ENCODE results near the gene SVBP. TPM values are rescaled to one million over a fixed set of nuclear protein-coding genes. Genes with fewer than 3 reads are reported as not detected.

The SVBP gene
- total RNA-seq, 1 experiment from 2014 or later = 41.3 TPM

- Histone ChIP-seq H2BK120ac (ENCODE audit: low read depth, low read length, poor library complexity, severe bottlenecking) (no peak overlapping the region), H2BK5ac (ENCODE audit: insufficient read length, low read length) (no peak overlapping the region), H3K23ac (ENCODE audit: insufficient read length, low read depth, low read length) (no peak overlapping the region), H4K20me1 (ENCODE audit: control insufficient read depth, insufficient read depth, insufficient read length) (no peaks in the 10 kb centered on the region), H3K9me3 (ENCODE audit: control insufficient read depth, low read depth, low read length) (no peaks in the 10 kb centered on the region), H4K8ac (replicated peaks; ENCODE audit: insufficient read length, low read depth, low read length) (no peak overlapping the region), H4K5ac (ENCODE audit: insufficient read length, low read depth, low read length) (no peak overlapping the region), H3K4me2 (ENCODE audit: insufficient read depth, insufficient read length, low read length) (no peak overlapping the region), H4K91ac (ENCODE audit: insufficient read length, low read depth, low read length) (no peak overlapping the region), H2AFZ (ENCODE audit: low read length) (no peak overlapping the region), H3K27ac (ENCODE audit: insufficient read length, low read depth, low read length) (no peak overlapping the region), H3K56ac (ENCODE audit: insufficient read length, low read depth, low read length) (no peak overlapping the region), H2BK20ac (ENCODE audit: low read depth, low read length, poor library complexity, severe bottlenecking) (no peak overlapping the region), H2BK15ac (ENCODE audit: low read depth, low read length) (no peak overlapping the region), H3K18ac (ENCODE audit: insufficient read length, low read depth, low read length) (no peak overlapping the region), H3K23me2 (ENCODE audit: insufficient read length, low read depth, low read length, poor library complexity, severe bottlenecking) (no peaks in the 10 kb centered on the region), H2BK12ac (ENCODE audit: insufficient read length, low read depth, low read length) (no peak overlapping the region), H3K79me1 (ENCODE audit: insufficient read depth, low read depth, low read length, poor library complexity, severe bottlenecking) (no peaks in the 10 kb centered on the region), H2AK5ac (ENCODE audit: insufficient read length, low read length) (no peak overlapping the region), H3T11ph (ENCODE audit: low read length) (no peak overlapping the region), H3K4ac (ENCODE audit: low read depth, low read length) (no peak overlapping the region), H3K9ac (ENCODE audit: extremely low read depth, insufficient read length, low read length) (no peak overlapping the region), H3K79me2 (ENCODE audit: insufficient read depth, low read length) (no peaks in the 10 kb centered on the region), H3K14ac (ENCODE audit: insufficient read depth, low read length) (no peak overlapping the region), H3K27me3 (ENCODE audit: insufficient read depth, low read length) (no peaks in the 10 kb centered on the region), H3K4me1 (ENCODE audit: insufficient read depth, low read length) (0 out of 2 replicates have a peak, but pooled peaks cover 3% of the 10 kb centered on the region)
- peaks cover 3% of the 10 kb centered on the region in 2 experiments; a peak in 1 of 4 replicates for H3K4me1 Mint-ChIP-seq
- H3K27me3 Mint-ChIP-seq (ENCODE audit: low read depth) = no peaks in the 10 kb centered on the region
- no peaks in the 10 kb centered on the region for H3K9me3 Mint-ChIP-seq
- no CpG with 5 or more reads among the region's 5 CpGs for WGBS (ENCODE audit: extremely low coverage, insufficient read length, low lambda C conversion rate)
- H3K27ac Mint-ChIP-seq = no peak overlapping the region
- no peaks in the 10 kb centered on the region for H3K36me3 Mint-ChIP-seq (ENCODE audit: insufficient read depth in 1 of 3, low read depth in 3 of 3)
- no peak overlapping the region for H3K4me3 Mint-ChIP-seq
- no peak for DNase-seq
- TF ChIP-seq, protein P1, sequence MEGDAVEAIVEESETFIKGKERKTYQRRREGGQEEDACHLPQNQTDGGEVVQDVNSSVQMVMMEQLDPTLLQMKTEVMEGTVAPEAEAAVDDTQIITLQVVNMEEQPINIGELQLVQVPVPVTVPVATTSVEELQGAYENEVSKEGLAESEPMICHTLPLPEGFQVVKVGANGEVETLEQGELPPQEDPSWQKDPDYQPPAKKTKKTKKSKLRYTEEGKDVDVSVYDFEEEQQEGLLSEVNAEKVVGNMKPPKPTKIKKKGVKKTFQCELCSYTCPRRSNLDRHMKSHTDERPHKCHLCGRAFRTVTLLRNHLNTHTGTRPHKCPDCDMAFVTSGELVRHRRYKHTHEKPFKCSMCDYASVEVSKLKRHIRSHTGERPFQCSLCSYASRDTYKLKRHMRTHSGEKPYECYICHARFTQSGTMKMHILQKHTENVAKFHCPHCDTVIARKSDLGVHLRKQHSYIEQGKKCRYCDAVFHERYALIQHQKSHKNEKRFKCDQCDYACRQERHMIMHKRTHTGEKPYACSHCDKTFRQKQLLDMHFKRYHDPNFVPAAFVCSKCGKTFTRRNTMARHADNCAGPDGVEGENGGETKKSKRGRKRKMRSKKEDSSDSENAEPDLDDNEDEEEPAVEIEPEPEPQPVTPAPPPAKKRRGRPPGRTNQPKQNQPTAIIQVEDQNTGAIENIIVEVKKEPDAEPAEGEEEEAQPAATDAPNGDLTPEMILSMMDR (conservative IDR thresholded peaks at IDR 0.05) = no peak
Measured at GRCh38 chr1:42834803-42835202, 17.6 kb upstream of the SVBP start.
